GM12865 (cell line): ENCODE data around the gene MYL10.

Source experiments
- DNase-seq: peaks from one replicate; pipeline ENCODE4 v3.0.0; 2010; ENCODE audit warnings: low read depth
- H3K4me3 ChIP-seq: 2 replicates; pipeline ENCODE4 v1.5.1; 2011; ENCODE audit warnings: mild to moderate bottlenecking, low read depth, low read length, control low read depth
- TF ChIP-seq, protein P1 (sequence below): IDR thresholded peaks from 2 replicates; pipeline ENCODE4 v1.5.1; 2011; ENCODE audit warnings: low read length, control low read depth, low read depth, inconsistent platforms; ENCODE audit not compliant: insufficient read depth; ENCODE audit errors: missing control alignments

The MYL10 gene

DNA sequence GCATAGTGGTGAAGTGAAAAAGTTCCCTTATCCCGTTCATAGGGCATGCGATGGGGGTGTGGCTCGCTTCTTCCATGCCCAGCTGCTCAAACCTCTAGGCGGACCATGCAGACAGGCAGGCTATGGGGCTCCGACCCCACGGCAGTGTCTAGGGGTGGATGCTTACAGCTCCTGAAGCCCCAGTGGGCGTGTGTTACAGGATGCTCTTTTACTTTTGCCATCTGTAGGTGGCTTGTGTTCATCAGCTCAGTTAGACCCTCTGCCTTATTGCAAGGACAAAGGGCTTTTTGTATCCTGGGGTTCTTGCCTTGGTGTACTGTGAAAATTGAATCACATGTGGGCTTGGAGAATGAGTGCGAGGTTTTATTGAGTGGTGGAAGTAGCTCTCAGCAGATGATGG is at the start of gene MYL10:
MYL10 (minus strand) TSS at position 126 of the 400 bp plus-strand sequence. CDS start 178 bp downstream, outside the sequence.
- DNase-seq: no peak
- no peak within 1 kb of the TSS for H3K4me3 ChIP-seq
- TF ChIP-seq, protein P1, sequence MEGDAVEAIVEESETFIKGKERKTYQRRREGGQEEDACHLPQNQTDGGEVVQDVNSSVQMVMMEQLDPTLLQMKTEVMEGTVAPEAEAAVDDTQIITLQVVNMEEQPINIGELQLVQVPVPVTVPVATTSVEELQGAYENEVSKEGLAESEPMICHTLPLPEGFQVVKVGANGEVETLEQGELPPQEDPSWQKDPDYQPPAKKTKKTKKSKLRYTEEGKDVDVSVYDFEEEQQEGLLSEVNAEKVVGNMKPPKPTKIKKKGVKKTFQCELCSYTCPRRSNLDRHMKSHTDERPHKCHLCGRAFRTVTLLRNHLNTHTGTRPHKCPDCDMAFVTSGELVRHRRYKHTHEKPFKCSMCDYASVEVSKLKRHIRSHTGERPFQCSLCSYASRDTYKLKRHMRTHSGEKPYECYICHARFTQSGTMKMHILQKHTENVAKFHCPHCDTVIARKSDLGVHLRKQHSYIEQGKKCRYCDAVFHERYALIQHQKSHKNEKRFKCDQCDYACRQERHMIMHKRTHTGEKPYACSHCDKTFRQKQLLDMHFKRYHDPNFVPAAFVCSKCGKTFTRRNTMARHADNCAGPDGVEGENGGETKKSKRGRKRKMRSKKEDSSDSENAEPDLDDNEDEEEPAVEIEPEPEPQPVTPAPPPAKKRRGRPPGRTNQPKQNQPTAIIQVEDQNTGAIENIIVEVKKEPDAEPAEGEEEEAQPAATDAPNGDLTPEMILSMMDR: no peak

DNA sequence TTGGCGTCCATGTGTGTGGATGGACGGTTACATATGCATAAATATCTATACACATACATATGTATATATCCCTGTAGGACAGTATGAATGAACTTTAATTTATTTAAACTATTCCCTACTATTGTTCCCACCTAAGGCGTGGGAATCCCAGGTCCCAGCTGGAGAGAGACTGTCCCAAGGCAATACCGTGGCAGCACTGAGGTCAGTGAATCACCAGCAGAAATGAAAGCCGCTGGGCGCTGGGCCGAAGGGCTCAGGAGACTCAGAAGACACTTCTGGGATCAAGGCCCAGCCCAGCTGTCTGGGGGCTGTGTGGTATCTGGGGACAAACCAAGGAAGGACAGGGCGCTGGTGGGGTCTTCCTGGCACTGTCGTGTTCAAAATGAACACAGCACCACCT is 49.6 kb upstream of the MYL10 start:
- TF ChIP-seq, protein P1: no peak
- DNase-seq: no peak
- no peak overlapping the region for H3K4me3 ChIP-seq

DNA sequence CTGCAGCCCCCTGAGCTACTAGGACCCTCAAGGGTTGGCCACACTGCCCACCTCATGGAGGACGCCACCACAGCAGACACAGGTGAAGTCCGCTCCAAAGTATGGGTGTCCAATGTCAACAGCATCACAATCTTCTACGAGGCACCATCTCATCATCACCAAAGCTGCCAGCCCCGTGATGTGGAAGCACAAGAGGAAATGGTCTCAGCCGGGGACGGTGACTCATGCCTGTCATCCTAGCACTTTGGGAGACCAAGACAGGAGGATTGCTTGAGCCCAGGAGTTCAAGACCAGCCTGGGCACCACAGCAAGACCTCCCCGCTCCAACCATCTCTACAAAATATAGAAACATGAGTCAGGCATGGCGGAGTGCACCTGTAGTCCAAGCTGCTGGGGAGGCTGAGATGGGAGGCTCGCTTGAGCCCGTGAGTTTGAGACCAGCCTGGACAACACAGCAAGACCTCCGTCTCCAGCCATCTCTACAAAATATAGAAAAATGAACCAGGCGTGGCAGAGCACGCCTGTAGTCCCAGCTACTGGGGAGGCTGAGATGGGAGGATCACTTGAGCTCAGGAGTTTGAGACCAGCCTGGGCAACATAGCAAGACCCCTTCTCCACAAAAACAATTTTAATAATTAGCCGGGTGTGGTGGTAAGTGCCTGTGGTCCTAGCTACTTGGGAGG is 48.8 kb upstream of the MYL10 start:
- TF ChIP-seq, protein P1: no peak
- H3K4me3 ChIP-seq: no peak overlapping the region
- DNase-seq: no peak

DNA sequence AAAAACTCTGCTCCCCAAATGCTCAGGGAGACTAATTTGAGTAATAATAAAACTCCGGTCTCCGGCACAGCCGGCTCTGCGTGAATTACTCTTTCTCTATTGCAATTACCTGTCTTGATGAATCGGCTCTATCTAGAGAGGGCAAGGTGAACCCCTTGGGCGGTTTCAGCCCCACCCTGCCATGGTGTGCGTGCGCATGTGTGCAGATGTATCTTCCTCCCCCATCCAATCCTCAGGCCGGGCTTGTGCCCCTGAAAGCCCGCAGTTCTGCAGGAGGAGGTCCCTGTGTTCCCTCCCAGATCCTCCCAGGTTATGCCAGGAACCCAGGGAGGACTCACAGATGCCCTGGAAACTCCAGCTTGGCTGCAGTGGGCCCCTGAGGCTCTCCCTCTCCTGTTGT is 48.3 kb upstream of the MYL10 start:
- TF ChIP-seq, protein P1: no peak
- no peak overlapping the region for H3K4me3 ChIP-seq
- DNase-seq: no peak

DNA sequence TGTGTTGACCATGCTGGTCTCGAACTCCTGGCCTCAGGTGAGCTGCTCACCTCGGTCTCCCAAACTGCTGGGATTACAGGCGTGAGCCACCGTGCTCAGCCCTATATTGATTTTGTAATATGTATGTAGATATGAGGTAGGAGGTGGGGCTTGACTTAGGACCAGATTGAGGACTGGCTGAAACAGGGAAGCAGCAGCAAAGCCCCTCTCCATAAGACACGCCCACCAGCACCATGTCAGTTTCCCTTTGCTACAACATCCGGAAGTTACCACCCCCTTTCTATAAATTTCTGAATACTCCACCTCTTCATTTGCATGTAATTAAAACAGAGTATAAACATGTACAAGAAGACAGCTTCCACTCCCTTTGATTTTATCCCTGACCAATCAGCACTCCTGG is 47.9 kb upstream of the MYL10 start:
- TF ChIP-seq, protein P1: no peak
- DNase-seq: no peak
- no peak overlapping the region for H3K4me3 ChIP-seq

DNA sequence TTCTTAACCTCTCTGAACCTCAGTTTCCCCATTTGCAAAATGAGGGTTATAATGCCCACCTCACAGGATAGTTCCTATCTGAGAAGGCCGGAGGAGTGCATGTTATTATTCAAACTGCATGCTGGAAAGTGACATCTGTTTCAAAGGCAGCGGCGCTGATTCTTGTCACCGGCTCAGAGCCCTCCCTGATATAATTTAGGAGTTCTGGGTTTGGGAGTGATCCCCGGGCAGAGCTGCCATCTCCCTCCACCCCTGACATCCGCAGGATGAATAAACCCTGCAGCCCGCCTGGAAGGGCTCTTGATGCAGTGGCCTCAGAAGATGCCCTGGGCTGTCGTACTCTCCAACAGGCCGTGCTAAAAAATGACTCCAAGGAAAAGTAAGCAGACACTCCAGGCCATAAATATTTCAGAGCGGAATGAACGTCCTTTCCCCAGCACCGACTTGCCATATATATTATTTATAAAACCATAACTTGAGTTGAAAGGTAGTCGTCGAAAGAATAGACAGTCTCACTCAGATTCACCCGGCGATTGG is 47.0 kb upstream of the MYL10 start:
- DNase-seq: no peak
- no peak overlapping the region for H3K4me3 ChIP-seq
- TF ChIP-seq, protein P1: no peak

DNA sequence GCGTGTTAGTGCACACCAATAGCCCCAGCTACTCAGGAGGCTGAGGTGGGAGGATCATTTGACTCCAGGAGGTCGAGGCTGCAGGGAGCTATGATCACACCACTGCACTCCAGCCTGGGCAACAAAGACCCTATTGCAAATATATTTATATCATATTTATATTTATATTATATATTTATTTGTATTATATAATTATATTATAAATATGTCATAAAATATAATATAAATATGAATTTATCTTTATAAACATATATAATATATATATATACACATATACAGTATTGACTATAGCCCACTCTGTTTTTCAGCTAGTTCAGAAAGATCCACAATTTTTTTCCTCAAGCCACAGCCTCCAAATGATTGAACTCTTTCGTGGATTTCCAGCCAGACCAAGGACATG is 45.3 kb upstream of the MYL10 start:
- no peak for DNase-seq
- TF ChIP-seq, protein P1: no peak
- no peak overlapping the region for H3K4me3 ChIP-seq
